Tibial nerve (tissue), 3 donors: ENCODE results near the gene NSD2.

Source experiments
- POLR2A ChIP-seq, 2 donors: fragments of 450-650 bp; IDR thresholded peaks; one replicate each; pipeline ENCODE4 v1.6.1; 2017; ENCODE audit warnings: antibody characterized with exemption in 2 of 2, mild to moderate bottlenecking in 2 of 2, moderate library complexity in 2 of 2
- TF ChIP-seq, protein P1 (sequence below), 5 experiments: fragments of 200-600 bp in 3 of 5; fragments of 450-650 bp in 2 of 5; sonication (generic) in 3 of 5; IDR thresholded peaks; one replicate each; pipeline ENCODE4 v1.5.1; 2016 to 2019; ENCODE audit warnings: antibody characterized with exemption in 5 of 5, mild to moderate bottlenecking in 3 of 5, moderate library complexity in 2 of 5

DNA sequence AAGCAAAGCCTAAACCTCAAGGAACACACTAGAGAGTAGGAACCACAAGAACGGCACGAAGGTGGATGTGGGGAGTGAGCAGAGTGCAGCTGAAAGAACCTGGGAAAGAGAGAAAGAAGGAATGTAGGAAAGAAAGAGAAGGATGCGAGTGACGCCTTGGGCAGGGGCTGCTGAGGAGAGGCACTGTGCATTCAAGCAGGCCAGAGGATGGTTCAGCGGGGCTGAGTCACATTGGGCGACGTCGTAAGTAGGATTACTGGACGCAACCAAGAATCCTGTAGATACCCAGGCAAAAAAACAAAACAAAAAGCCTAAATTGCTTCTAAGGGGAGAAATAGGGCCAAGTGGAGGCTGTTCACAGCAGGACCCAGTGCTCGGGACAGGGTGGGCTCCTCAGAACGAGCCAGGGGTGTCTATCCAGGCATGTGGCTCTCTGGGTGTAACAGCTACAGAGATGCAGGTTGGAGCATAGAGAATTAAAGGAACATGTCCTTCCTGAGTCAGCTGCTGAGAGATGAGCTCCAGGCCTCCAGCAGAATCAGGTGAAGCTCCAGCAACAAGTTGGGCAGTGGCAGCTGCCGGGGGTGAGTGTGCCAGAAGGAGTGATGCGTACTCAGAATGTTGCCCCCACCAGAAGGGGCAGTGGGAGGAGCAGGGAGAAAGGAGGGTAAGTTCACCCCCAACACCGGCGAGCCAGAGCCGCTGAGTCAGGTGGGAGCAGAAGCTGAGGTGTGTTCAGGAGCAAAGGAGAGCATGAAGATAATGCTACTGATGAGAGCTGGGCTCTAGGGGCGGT, 98.9 kb downstream of the NSD2 start:
- TF ChIP-seq, protein P1, sequence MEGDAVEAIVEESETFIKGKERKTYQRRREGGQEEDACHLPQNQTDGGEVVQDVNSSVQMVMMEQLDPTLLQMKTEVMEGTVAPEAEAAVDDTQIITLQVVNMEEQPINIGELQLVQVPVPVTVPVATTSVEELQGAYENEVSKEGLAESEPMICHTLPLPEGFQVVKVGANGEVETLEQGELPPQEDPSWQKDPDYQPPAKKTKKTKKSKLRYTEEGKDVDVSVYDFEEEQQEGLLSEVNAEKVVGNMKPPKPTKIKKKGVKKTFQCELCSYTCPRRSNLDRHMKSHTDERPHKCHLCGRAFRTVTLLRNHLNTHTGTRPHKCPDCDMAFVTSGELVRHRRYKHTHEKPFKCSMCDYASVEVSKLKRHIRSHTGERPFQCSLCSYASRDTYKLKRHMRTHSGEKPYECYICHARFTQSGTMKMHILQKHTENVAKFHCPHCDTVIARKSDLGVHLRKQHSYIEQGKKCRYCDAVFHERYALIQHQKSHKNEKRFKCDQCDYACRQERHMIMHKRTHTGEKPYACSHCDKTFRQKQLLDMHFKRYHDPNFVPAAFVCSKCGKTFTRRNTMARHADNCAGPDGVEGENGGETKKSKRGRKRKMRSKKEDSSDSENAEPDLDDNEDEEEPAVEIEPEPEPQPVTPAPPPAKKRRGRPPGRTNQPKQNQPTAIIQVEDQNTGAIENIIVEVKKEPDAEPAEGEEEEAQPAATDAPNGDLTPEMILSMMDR (IDR thresholded peaks at IDR 0.05), result no peak
- TF ChIP-seq POLR2A (IDR thresholded peaks at IDR 0.05), result no peak
